IPS-18a (cell line): ENCODE results near the gene ECHDC1.

Source experiments
- H3K27ac ChIP-seq: one replicate; pipeline ENCODE4 v1.5.1; 2013; ENCODE audit warnings: low read length
- H3K27me3 ChIP-seq: one replicate; pipeline ENCODE4 v1.6.1; 2013; ENCODE audit warnings: mild to moderate bottlenecking, low read length; ENCODE audit not compliant: control insufficient read depth, insufficient read depth
- H3K36me3 ChIP-seq: one replicate; pipeline ENCODE4 v1.6.1; 2013; ENCODE audit warnings: low read depth, low read length; ENCODE audit not compliant: control insufficient read depth
- H3K4me1 ChIP-seq: one replicate; pipeline ENCODE4 v1.6.1; 2013; ENCODE audit warnings: low read depth, low read length; ENCODE audit not compliant: control insufficient read depth
- H3K4me3 ChIP-seq: one replicate; pipeline ENCODE4 v1.5.1; 2013; ENCODE audit warnings: low read length
- H3K9ac ChIP-seq: one replicate; pipeline ENCODE4 v1.6.1; 2013; ENCODE audit warnings: mild to moderate bottlenecking, low read length, moderate library complexity
- H3K9me3 ChIP-seq: one replicate; pipeline ENCODE4 v1.6.1; 2013; ENCODE audit warnings: low read depth, low read length; ENCODE audit not compliant: control insufficient read depth

ECHDC1 gene

DNA sequence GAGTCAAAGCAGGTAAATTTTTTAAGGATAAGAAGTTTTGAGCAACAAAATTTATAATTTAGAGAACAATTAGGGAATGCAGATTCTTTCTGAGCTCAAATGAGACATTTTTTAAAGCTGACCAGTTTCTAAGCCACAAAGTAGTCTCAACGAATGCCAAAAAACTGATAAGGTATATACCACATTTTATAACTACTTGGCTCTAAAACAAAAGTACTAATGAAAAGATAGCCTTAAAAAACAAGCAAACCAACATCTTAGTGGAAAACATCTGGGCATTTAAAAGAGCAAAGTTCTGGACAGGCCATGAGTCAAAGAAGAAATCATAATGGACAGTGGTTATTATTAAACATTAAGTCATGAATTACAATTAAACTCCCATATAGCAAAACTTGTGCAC, 99.9 kb downstream of the ECHDC1 start:
- no peaks in the 10 kb centered on the region for H3K36me3 ChIP-seq
- no peak overlapping the region for H3K4me3 ChIP-seq
- H3K27me3 ChIP-seq = no peaks in the 10 kb centered on the region
- no peaks in the 10 kb centered on the region for H3K4me1 ChIP-seq
- H3K9me3 ChIP-seq = no peaks in the 10 kb centered on the region
- H3K9ac ChIP-seq = no peak overlapping the region
- H3K27ac ChIP-seq = no peak overlapping the region
